Mammary epithelial cell (primary cell): ENCODE measurements around the gene STX10.

Experiments
- CTCF ChIP-seq, 2 donors: IDR thresholded peaks in 1 of 2; conservative IDR thresholded peaks in 1 of 2; 2 replicates each; pipeline ENCODE4 v1.5.1; 2011 to 2012; ENCODE audit warnings: inconsistent platforms in 2 of 2, low read length in 2 of 2, mild to moderate bottlenecking in 2 of 2, control low read depth in 1 of 2, low read depth in 1 of 2; ENCODE audit not compliant: insufficient read depth in 1 of 2; ENCODE audit errors: extremely low read depth in 1 of 2
- EZH2 ChIP-seq: IDR thresholded peaks from 2 replicates; pipeline ENCODE4 v1.6.1; 2012; ENCODE audit warnings: low read length, inconsistent platforms, borderline replicate concordance

- TF ChIP-seq EZH2 (no peak), CTCF (conservative IDR thresholded peaks at IDR 0.05 in 1 of 2, IDR thresholded peaks at IDR 0.05 in 1 of 2; ENCODE audit: extremely low read depth in 1 of 2, insufficient read depth in 1 of 2, low read depth in 1 of 2, low read length in 2 of 2) (no peak)
Measured at GRCh38 chr19:13129384-13129783, 20.8 kb downstream of the STX10 start.
